Right lobe of liver (tissue), 4 donors: Measurements from ENCODE around the gene RNASEH2C.

Experiments
- CTCF ChIP-seq, 4 donors: fragments of 200-600 bp in 3 of 4; fragments of 450-650 bp in 1 of 4; IDR thresholded peaks; one replicate each; pipeline versions ENCODE4 v1.5.1 to v1.8.0; 2016 to 2022; ENCODE audit warnings: antibody characterized with exemption in 4 of 4, mild to moderate bottlenecking in 2 of 4
- POLR2A ChIP-seq: fragments of 450-650 bp; IDR thresholded peaks from one replicate; pipeline ENCODE4 v1.6.1; 2017; ENCODE audit warnings: antibody characterized with exemption, mild to moderate bottlenecking
- donor health status: DM: no; HTN: no; CAD: no.
- donor health status: DM: no; HTN: no; CAD: no.
- donor health status: DM: no; HTN: yes; CAD: no.

GRCh38 chr11:65710421-65710820, 10.2 kb downstream of the RNASEH2C start:
- TF ChIP-seq CTCF (IDR thresholded peaks at IDR 0.05) (no peak), POLR2A (no peak)
